ENCODE measurements around the gene IQCK. TPM values are rescaled to one million over a fixed set of nuclear protein-coding genes. Genes with fewer than 3 reads are reported as not detected.

IQCK gene
- total and polyA plus RNA-seq, 12 donors = 8.2 to 35.2 (median 14.9) TPM

GRCh38 chr16:19858340-19859018, 140.4 kb downstream of the IQCK start:
- Histone ChIP-seq H3K4me1 (replicated peaks in 1 of 2) (no peaks in the 10 kb centered on the region), H3K9me3 (replicated peaks in 1 of 3) (no peaks in the 10 kb centered on the region), H3K36me3 (replicated peaks in 1 of 2) (no peaks in the 10 kb centered on the region), H3K27ac (no peak overlapping the region), H3K4me3 (no peak overlapping the region), H3K27me3 (no peaks in the 10 kb centered on the region)
- WGBS, 4 donors = 85 to 89% (median 87%) methylated on average over 22 of the region's 22 CpGs
- DNase-seq = no peak
- TF ChIP-seq POLR2A (IDR thresholded peaks at IDR 0.05) = no peak
- no peak for TF ChIP-seq CTCF (IDR thresholded peaks at IDR 0.05)
- intact Hi-C loops (cut with DNase I) = no loop called here

GRCh38 chr16:19859166-19859565, 141.1 kb downstream of the IQCK start:
- H3K9me3 ChIP-seq (replicated peaks in 1 of 3) = no peaks in the 10 kb centered on the region
- no peak overlapping the region for H3K4me3 ChIP-seq
- no peaks in the 10 kb centered on the region for H3K27me3 ChIP-seq
- no peak overlapping the region for H3K27ac ChIP-seq
- H3K36me3 ChIP-seq (replicated peaks in 1 of 2) = no peaks in the 10 kb centered on the region
- DNase-seq = no peak
- whole genome bisulfite sequencing, 4 donors = 93 to 97% (median 95%) methylated on average over 9 of the region's 9 CpGs
- no peaks in the 10 kb centered on the region for H3K4me1 ChIP-seq (replicated peaks in 1 of 2)
- intact Hi-C loops (cut with DNase I) = no loop called here
- no peak for TF ChIP-seq POLR2A (IDR thresholded peaks at IDR 0.05)
- TF ChIP-seq CTCF (IDR thresholded peaks at IDR 0.05) = no peak

- no peaks in the 10 kb centered on the region for H3K36me3 ChIP-seq (replicated peaks in 1 of 2)
- intact Hi-C loops (cut with DNase I) = no loop called here
- no peaks in the 10 kb centered on the region for H3K27me3 ChIP-seq
- 83 to 96% (median 93%) methylated on average over 4 of the region's 4 CpGs for WGBS, 4 donors
- no peak for TF ChIP-seq CTCF (IDR thresholded peaks at IDR 0.05)
- TF ChIP-seq POLR2A (IDR thresholded peaks at IDR 0.05) = no peak
- H3K27ac ChIP-seq = no peak overlapping the region
- H3K9me3 ChIP-seq (replicated peaks in 1 of 3) = no peaks in the 10 kb centered on the region
- no peaks in the 10 kb centered on the region for H3K4me1 ChIP-seq (replicated peaks in 1 of 2)
- no peak for DNase-seq
- H3K4me3 ChIP-seq = no peak overlapping the region
These were observed 141.5 kb downstream of the IQCK start for GRCh38 chr16:19859603-19860002.

- WGBS, 4 donors = 84 to 87% (median 85%) methylated on average over 21 of the region's 21 CpGs
- intact Hi-C loops (cut with DNase I) = no loop called here
- no peak overlapping the region for H3K27ac ChIP-seq
These were observed 142.3 kb downstream of the IQCK start for GRCh38 chr16:19860166-19861041.

More at GRCh38 chr16:19860166-19861041, 142.3 kb downstream of the IQCK start:
- DNase-seq = no peak
- Histone ChIP-seq H3K4me3 (no peak overlapping the region), H3K9me3 (replicated peaks in 1 of 3) (no peaks in the 10 kb centered on the region), H3K27me3 (no peaks in the 10 kb centered on the region), H3K36me3 (replicated peaks in 1 of 2) (no peaks in the 10 kb centered on the region), H3K4me1 (replicated peaks in 1 of 2) (no peaks in the 10 kb centered on the region)
- TF ChIP-seq CTCF (IDR thresholded peaks at IDR 0.05) (no peak), POLR2A (IDR thresholded peaks at IDR 0.05) (no peak)
